ENCODE results near the gene BCL11B. TPM values are rescaled to one million over a fixed set of nuclear protein-coding genes. Genes with fewer than 3 reads are reported as not detected.
A peak's percentile ranks its signal among the peaks of the same experiment; 100 is the strongest.

The BCL11B gene
- total and polyA plus RNA-seq, 9 of the 15 experiments (the other 6 are each of a cell fraction or from before 2014, with no cell fraction given), result 0.09 TPM; not detected in 8

DNA sequence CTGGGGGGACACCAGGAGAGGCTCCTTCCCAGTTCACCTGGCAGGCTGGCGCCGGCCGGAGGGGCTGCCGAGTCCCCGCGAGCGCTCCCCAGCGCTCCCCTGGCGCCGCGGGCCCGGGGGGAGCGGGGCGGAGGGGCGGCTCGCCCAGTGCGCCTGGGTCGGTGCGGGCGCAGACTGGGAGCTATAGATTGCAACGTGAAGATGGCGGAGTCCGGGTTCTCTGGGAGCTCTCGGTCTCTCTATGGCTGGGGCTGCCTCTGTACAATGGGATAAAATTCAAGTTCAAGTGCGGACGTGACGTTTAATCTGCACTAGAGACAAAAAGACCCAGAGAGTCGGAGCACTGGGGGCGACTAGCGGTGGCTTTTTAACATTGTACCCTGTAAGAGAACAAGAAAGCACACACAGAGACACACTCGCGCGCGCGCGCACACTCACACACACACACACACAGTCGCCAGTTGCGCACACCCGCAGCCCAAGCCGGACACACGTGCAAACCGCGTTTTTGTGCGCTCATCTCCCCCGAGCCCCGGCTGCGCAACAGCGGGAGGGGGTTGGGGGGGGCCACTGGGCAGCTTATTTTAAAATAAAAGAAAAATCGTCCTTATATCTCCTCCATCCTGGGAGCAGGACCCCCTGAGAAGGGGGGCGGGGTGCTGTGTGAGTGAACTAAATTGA is at the start of gene BCL11B (continued):
- TF ChIP-seq ZNF592 (IDR thresholded peaks at IDR 0.05), result no peak
- TF ChIP-seq HDAC1 (IDR thresholded peaks at IDR 0.05), result no peak
- TF ChIP-seq TBL1XR1 (IDR thresholded peaks at IDR 0.05; ENCODE audit: low read length in 2 of 2), result no peak

DNA sequence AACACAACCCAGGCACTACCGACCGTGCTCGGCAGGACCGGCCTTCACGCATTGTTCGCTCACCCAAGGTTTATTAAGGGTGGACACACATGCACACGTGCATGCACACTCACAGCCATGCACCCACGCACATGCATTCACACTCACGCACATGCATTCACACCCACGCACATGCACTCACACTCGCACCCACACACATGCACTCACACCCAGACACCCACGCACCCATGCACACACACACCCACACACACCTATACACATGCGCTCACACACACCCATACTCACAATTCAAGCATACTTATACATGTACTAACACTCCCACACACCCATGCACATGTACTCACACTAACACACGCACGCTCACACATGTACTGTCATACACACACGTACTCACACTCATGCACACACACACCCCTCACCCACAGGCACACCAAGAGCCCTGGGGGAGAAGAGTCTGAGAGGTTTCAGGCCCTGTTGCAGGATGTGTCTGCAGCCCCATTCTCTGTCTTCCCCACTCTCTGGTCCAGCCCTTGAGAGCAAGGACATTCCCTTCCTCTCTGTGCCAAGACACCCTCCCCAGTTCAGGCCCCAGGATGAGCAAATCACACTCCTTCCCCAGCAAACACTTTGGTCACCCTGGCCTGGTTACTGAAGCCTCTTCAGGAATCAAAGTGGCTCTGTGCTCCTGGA is 49.4 kb upstream of the BCL11B start:
- H3K9me3 ChIP-seq (replicated peaks; ENCODE audit: control insufficient read depth, insufficient read depth, low read depth, low read length), result no peaks in the 10 kb centered on the region
- no peak overlapping the region for H3K4me2 ChIP-seq (ENCODE audit: insufficient read depth, low read length)
- no peaks in the 10 kb centered on the region for H3K79me2 ChIP-seq (ENCODE audit: control insufficient read depth, insufficient read depth, low read length)
- ChIA-PET CTCF (ENCODE audit: low intra/inter-chr PET ratio) (no interaction called here), POLR2A (interaction anchor here (0.6 kb wide), 1 partner anchor 15 kb away, joined by 3 read pairs; no protein-coding TSS in a partner anchor)
- 20% methylated on average over 9 of the region's 16 CpGs for WGBS (ENCODE audit: insufficient coverage, low coverage, missing lambda C conversion rate)
- H3K36me3 ChIP-seq (ENCODE audit: control insufficient read depth, insufficient read depth, low read length), result no peaks in the 10 kb centered on the region
- no peak overlapping the region for H3K4me3 ChIP-seq
- H3K27ac ChIP-seq (ENCODE audit: extremely low read depth, low read depth, low read length), result no peak overlapping the region
- H3K27me3 ChIP-seq (ENCODE audit: control insufficient read depth in 2 of 2, insufficient read depth in 2 of 2, low read length in 2 of 2), result peaks cover 0 to 13% of the 10 kb centered on the region in 2 experiments; a peak in 3 of 5 replicates
- H3K9ac ChIP-seq (ENCODE audit: insufficient read depth in 1 of 2, low read depth in 2 of 2, low read length in 2 of 2), result no peak overlapping the region
- 0 out of 2 replicates have a peak, but pooled peaks cover 3% of the 10 kb centered on the region for H4K20me1 ChIP-seq (replicated peaks; ENCODE audit: control insufficient read depth, insufficient read depth, low read length)
- in situ Hi-C loops (cut with MboI) (no loop called here), intact Hi-C loops (cut with micrococcal nuclease) (no loop called here)
- no peak for ATAC-seq
- no peak for FAIRE-seq
- no peaks in the 10 kb centered on the region for H3K9me1 ChIP-seq (ENCODE audit: control insufficient read depth, insufficient read depth, low read length)
- H2AFZ ChIP-seq (ENCODE audit: low read depth, low read length), result no peak overlapping the region
- BruUV-seq (replicated peaks), result no TSS peak
- peaks cover 0 to 12% of the 10 kb centered on the region in 2 experiments; a peak in 2 of 5 replicates for H3K4me1 ChIP-seq (replicated peaks in 1 of 2; ENCODE audit: control insufficient read depth in 2 of 2, insufficient read depth in 2 of 2, low read length in 2 of 2)
- DNase-seq (ENCODE audit: extremely low read depth in 1 of 4, low spot score in 3 of 4), result no peak
- TF ChIP-seq FUS (optimal IDR thresholded peaks at IDR 0.05; ENCODE audit: low read depth, low read length), result no peak
- peak; percentile 82 for TF ChIP-seq EGR1 (conservative IDR thresholded peaks at IDR 0.05)
- TF ChIP-seq NFXL1 (CRISPR knock-in tag; IDR thresholded peaks at IDR 0.05), result no peak
- no peak for TF ChIP-seq CREB1 (IDR thresholded peaks at IDR 0.05)
- TF ChIP-seq CREB1 (CRISPR knock-in tag; IDR thresholded peaks at IDR 0.05), result no peak
- no peak for TF ChIP-seq POLR3G (IDR thresholded peaks at IDR 0.05; ENCODE audit: extremely low read depth, insufficient read length, insufficient replicate concordance)
- no peak for TF ChIP-seq POLR2G (IDR thresholded peaks at IDR 0.05; ENCODE audit: low read depth, low read length)
- TF ChIP-seq, protein P1, sequence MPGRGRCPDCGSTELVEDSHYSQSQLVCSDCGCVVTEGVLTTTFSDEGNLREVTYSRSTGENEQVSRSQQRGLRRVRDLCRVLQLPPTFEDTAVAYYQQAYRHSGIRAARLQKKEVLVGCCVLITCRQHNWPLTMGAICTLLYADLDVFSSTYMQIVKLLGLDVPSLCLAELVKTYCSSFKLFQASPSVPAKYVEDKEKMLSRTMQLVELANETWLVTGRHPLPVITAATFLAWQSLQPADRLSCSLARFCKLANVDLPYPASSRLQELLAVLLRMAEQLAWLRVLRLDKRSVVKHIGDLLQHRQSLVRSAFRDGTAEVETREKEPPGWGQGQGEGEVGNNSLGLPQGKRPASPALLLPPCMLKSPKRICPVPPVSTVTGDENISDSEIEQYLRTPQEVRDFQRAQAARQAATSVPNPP (IDR thresholded peaks at IDR 0.05; ENCODE audit: borderline replicate concordance, insufficient read depth, insufficient read length), result no peak
- no peak for TF ChIP-seq CC2D1A (IDR thresholded peaks at IDR 0.05)
- TF ChIP-seq NFYB (IDR thresholded peaks at IDR 0.05; ENCODE audit: extremely low read depth, insufficient read length), result no peak
- TF ChIP-seq NFIX (CRISPR knock-in tag; IDR thresholded peaks at IDR 0.05; ENCODE audit: low read depth), result no peak
